AG04450 (cell line): ENCODE data around the gene SLC2A1. TPM values are rescaled to one million over a fixed set of nuclear protein-coding genes. Genes with fewer than 3 reads are reported as not detected.

Experiments
- CTCF ChIA-PET: fragments of 300-600, 350-600 bp; formaldehyde crosslinking; extraction: SDS; loops from one replicate; lab custom pipeline; 2022; ENCODE audit warnings: antibody characterized with exemption, inconsistent platforms; lab: Charles Lee
- POLR2A ChIA-PET: fragments of 350-600 bp; formaldehyde crosslinking; extraction: SDS; loops from one replicate; lab custom pipeline; 2021; ENCODE audit warnings: antibody characterized with exemption, inconsistent platforms; lab: Yijun Ruan, JAX
- DNase-seq: peaks from one replicate; pipeline ENCODE4 v3.0.0-alpha.2; 2011; ENCODE audit warnings: low read depth, low spot score
- H3K27ac ChIP-seq: one replicate; pipeline ENCODE4 v1.5.1; 2012; ENCODE audit warnings: low read depth, low read length, control low read depth
- H3K27me3 ChIP-seq: one replicate; pipeline ENCODE4 v1.6.0; 2012; ENCODE audit warnings: low read length; ENCODE audit not compliant: control insufficient read depth, insufficient read depth
- H3K4me3 ChIP-seq: 2 replicates; pipeline ENCODE4 v1.5.1; 2011; ENCODE audit warnings: mild to moderate bottlenecking, low read depth, low read length, control low read depth
- H3K9me3 ChIP-seq: 2 replicates; pipeline ENCODE4 v1.5.1; 2012; ENCODE audit warnings: low read length; ENCODE audit not compliant: control insufficient read depth, insufficient read depth
- polyA plus RNA-seq: library from polyadenylated mRNA; depleted of rRNA; stranded (reverse); fragments of >200 nt; gene quantifications from 2 replicates; pipeline ENCODE4 v1.2.3, GENCODE V29; 2011; rRNA removed
- small RNA-seq: library from RNA; depleted of rRNA; stranded (forward); fragments of <200 nt; gene quantifications from one replicate; pipeline ENCODE3, GENCODE V24; 2012; ENCODE audit warnings: low read depth; ENCODE audit not compliant: insufficient read length
- TF ChIP-seq, protein P1 (sequence below): IDR thresholded peaks from 2 replicates; pipeline ENCODE4 v1.5.1; 2011; ENCODE audit warnings: low read depth, low read length, control low read depth, inconsistent platforms

Gene SLC2A1
- polyA plus RNA-seq, 1 experiment: 114 TPM

DNA sequence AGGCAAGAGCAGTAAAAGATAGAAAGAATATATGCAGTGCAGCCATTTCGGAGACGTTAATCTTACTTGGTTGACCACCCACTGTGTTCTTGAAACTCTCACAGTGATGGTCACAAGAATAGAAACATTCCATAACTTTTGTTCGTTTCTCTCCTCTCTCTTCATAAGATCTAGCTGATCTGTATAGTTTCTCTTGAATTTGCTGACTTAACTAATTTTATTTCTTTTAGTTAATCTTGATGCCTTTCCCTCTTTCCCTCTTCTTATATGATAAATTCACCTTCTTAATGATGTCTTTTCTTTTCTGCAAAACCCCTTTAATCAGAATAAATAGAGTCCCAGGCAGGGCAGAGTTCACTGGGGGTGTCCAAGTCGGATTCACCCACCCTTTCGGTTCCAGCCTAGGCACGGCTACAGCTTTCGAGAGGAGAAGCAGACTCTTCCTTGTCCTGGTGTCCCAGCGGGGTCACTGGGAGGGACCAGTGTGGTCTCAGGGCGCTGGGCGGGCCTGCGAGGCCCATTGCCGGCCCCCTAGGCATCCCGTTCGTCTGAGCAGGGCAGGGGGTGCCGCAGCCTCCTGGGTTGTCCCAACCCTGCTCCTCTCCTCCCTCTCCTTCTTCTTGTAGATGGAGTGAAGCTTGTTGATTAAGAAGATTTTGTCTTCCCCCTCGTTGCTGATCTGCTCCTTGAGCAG, 72.5 kb downstream of the SLC2A1 start:
- POLR2A ChIA-PET: no interaction called here
- no peak for DNase-seq
- CTCF ChIA-PET: no interaction called here

DNA sequence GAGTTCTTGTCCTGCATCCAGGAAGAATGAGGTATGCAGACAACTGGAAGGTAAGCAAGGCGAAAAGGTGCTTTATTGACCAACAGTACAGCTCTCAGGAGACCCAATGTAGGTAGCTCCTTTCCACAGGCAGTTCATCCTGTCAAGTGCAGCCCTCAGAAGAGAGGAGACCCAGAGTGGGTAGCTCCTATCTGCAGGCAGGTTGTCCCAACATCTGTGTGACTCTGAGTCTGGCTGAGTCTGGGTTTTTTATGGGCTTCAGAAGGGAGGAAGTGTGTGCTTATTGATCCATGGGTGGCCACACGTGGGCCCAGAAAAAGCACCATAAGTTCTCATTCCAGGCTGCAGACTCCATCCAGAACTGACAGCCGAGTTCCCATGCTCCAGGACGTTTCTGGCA, 78.3 kb downstream of the SLC2A1 start:
- Histone ChIP-seq H3K4me3 (no peak overlapping the region), H3K27ac (no peak overlapping the region), H3K9me3 (peaks cover 7% of the 10 kb centered on the region; the same call in 1 of the 2 replicates), H3K27me3 (peaks cover 18% of the 10 kb centered on the region)
- CTCF ChIA-PET: interaction anchor here (0.9 kb wide), 1 partner anchor 33 kb away, joined by 3 read pairs; no protein-coding TSS in a partner anchor
- no peak for DNase-seq
- POLR2A ChIA-PET: no interaction called here
- TF ChIP-seq, protein P1, sequence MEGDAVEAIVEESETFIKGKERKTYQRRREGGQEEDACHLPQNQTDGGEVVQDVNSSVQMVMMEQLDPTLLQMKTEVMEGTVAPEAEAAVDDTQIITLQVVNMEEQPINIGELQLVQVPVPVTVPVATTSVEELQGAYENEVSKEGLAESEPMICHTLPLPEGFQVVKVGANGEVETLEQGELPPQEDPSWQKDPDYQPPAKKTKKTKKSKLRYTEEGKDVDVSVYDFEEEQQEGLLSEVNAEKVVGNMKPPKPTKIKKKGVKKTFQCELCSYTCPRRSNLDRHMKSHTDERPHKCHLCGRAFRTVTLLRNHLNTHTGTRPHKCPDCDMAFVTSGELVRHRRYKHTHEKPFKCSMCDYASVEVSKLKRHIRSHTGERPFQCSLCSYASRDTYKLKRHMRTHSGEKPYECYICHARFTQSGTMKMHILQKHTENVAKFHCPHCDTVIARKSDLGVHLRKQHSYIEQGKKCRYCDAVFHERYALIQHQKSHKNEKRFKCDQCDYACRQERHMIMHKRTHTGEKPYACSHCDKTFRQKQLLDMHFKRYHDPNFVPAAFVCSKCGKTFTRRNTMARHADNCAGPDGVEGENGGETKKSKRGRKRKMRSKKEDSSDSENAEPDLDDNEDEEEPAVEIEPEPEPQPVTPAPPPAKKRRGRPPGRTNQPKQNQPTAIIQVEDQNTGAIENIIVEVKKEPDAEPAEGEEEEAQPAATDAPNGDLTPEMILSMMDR: no peak

More for the DNA sequence above, 72.5 kb downstream of the SLC2A1 start:
- TF ChIP-seq, protein P1: no peak
- H3K27me3 ChIP-seq: peaks cover 8% of the 10 kb centered on the region
- no peak overlapping the region for H3K4me3 ChIP-seq
- H3K9me3 ChIP-seq: peaks cover 13% of the 10 kb centered on the region; the same call in 1 of the 2 replicates
- H3K27ac ChIP-seq: no peak overlapping the region

DNA sequence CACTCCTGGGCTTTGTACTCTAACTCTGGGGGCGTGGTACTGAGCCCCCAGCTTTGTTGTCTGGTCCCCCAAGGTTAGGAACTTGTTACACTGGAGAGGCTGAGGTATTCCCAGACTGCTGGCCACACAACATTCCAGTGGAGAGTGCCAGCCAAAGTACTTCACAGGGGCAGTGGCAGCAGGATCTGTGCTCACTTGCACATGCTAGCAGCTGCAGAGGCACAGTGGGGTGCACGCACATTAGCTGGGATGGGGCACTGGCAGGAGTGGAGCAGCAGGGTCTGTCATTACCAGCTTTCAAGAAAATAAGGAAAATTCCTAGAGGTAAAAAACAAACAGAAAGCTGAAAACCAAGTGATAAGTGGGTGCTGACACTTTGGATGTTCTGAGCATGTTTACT, 81.3 kb downstream of the SLC2A1 start:
- Histone ChIP-seq H3K27me3 (peaks cover 20% of the 10 kb centered on the region), H3K9me3 (peaks cover 7% of the 10 kb centered on the region; the same call in 1 of the 2 replicates), H3K4me3 (no peak overlapping the region), H3K27ac (no peak overlapping the region)
- DNase-seq: no peak
- CTCF ChIA-PET: no interaction called here
- TF ChIP-seq, protein P1: no peak
- POLR2A ChIA-PET: no interaction called here

DNA sequence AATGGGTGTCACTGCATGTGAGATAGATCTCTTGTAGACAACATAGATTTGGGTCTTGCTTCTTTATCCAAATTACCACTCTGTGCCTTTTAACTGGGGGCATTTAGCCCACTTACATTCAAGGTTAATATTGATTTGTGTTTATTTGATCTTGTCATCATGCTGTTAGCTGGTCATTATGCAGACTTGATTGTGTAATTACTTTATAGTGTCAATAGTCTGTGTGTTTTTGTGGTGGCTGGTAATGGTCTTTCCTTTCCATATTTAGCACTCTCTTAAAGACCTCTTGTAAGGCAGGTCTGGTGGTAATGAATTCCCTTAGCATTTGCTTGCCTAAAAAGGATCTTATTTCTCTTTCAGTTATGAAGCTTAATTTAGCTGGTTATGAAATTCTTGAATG, 82.7 kb downstream of the SLC2A1 start:
- ChIA-PET POLR2A (no interaction called here), CTCF (interaction anchor here (1.1 kb wide), 1 partner anchor 98 kb away, joined by 3 read pairs; no protein-coding TSS in a partner anchor)
- TF ChIP-seq, protein P1: no peak
- Histone ChIP-seq H3K9me3 (peaks cover 7% of the 10 kb centered on the region; the same call in 1 of the 2 replicates), H3K27ac (no peak overlapping the region), H3K27me3 (peaks cover 19% of the 10 kb centered on the region), H3K4me3 (no peak overlapping the region)
- DNase-seq: no peak

Small RNA genes lying within 50 kb of the gene (small RNA-seq; reads per million reads assigned to genes)
- not detected for gene RNU6-880P

Other genes starting within 250 kb of the SLC2A1 start
- not detected in 2 replicates for gene CLDN19, start 218.6 kb downstream of the SLC2A1 start, polyA plus RNA-seq
- gene P3H1, start 191.8 kb downstream of the SLC2A1 start, polyA plus RNA-seq: 156 and 188 TPM in 2 replicates
- 5.4 and 6.4 TPM in 2 replicates for gene C1orf50, start 191.6 kb downstream of the SLC2A1 start, polyA plus RNA-seq
- gene TMEM269, start 173.9 kb downstream of the SLC2A1 start, polyA plus RNA-seq: 0.04 TPM in 1 of 2 replicates, not detected in the other
- 16.1 and 18.2 TPM in 2 replicates for gene ERMAP, start 141.7 kb downstream of the SLC2A1 start, polyA plus RNA-seq
- gene SVBP, start 141.5 kb downstream of the SLC2A1 start, polyA plus RNA-seq: 25.7 and 29.8 TPM in 2 replicates
- gene ZNF691, start 112.3 kb downstream of the SLC2A1 start, polyA plus RNA-seq: 5.6 and 6.3 TPM in 2 replicates
- 61.6 and 62.0 TPM in 2 replicates for gene EBNA1BP2, start 213.4 kb upstream of the SLC2A1 start, polyA plus RNA-seq
- gene CFAP57, start 213.5 kb upstream of the SLC2A1 start, polyA plus RNA-seq: 0.55 and 0.58 TPM in 2 replicates